ENCODE results near the gene RGS19. TPM values are rescaled to one million over a fixed set of nuclear protein-coding genes. Genes with fewer than 3 reads are reported as not detected.
A peak's percentile ranks its signal among the peaks of the same experiment; 100 is the strongest.

RGS19 gene
- total RNA-seq, 1 donor from 2014 or later = 53.4 TPM

DNA sequence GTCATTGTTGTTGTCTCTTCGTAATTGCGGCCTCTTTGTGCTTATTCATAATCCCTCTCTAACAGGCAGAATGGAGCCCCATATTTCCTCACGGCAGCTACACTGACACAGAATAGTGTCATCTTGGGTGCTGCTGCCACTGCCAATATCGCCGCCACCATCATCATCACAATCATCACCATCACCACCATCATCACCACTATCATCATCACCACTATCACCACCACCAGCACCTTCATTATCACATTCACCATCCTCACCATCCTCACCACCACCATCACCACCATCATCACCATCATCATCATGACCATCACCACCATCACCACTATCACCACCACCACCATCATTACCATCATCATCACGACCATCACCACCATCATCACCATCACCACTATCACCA lies 17.2 kb upstream of the RGS19 start:
- CTCF ChIA-PET = no interaction called here
- ATAC-seq (ENCODE audit: low read depth) (no peak), DNase-seq (no peak)
- POLR2A ChIA-PET = no interaction called here
- TF ChIP-seq, protein P1, sequence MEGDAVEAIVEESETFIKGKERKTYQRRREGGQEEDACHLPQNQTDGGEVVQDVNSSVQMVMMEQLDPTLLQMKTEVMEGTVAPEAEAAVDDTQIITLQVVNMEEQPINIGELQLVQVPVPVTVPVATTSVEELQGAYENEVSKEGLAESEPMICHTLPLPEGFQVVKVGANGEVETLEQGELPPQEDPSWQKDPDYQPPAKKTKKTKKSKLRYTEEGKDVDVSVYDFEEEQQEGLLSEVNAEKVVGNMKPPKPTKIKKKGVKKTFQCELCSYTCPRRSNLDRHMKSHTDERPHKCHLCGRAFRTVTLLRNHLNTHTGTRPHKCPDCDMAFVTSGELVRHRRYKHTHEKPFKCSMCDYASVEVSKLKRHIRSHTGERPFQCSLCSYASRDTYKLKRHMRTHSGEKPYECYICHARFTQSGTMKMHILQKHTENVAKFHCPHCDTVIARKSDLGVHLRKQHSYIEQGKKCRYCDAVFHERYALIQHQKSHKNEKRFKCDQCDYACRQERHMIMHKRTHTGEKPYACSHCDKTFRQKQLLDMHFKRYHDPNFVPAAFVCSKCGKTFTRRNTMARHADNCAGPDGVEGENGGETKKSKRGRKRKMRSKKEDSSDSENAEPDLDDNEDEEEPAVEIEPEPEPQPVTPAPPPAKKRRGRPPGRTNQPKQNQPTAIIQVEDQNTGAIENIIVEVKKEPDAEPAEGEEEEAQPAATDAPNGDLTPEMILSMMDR (IDR thresholded peaks at IDR 0.05) = no peak
- intact Hi-C loops (cut with micrococcal nuclease) = no loop called here
- Mint-ChIP-seq H3K9me3 (peaks cover 3% of the 10 kb centered on the region), H3K27me3 (no peaks in the 10 kb centered on the region), H3K4me3 (no peak overlapping the region), H3K4me1 (peaks cover 40% of the 10 kb centered on the region), H3K27ac (no peak overlapping the region), H3K36me3 (ENCODE audit: low read depth) (peaks cover 17% of the 10 kb centered on the region)

DNA sequence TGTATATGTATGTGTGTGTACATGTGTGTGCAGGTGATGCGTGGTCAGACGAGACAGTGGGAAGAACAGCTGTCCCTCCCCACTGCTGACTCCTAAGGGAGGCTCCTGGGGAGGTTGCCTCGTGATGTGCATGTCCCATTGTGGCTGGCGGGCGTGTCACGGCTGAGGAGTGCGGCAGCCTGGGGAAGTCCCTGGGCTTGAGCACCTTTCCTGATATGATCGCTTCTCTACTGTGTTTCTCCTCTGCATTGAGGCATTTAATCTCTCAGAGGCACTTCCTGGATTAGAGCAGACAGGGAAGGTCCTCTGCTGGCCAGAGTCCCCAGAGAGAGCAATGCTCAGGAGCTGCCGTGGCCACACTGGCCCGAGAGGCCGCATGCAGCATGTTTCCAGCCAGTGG lies 16.6 kb upstream of the RGS19 start:
- CTCF ChIA-PET = no interaction called here
- no peak for DNase-seq
- Mint-ChIP-seq H3K9me3 (peaks cover 3% of the 10 kb centered on the region), H3K4me3 (no peak overlapping the region), H3K27me3 (no peaks in the 10 kb centered on the region), H3K36me3 (ENCODE audit: low read depth) (peaks cover 17% of the 10 kb centered on the region), H3K4me1 (peaks cover 34% of the 10 kb centered on the region), H3K27ac (peak overlapping the region; percentile 30)
- POLR2A ChIA-PET = interaction anchor here (0.6 kb wide), 1 partner anchor 105 kb away, joined by 3 read pairs; no protein-coding TSS in a partner anchor
- no peak for ATAC-seq (ENCODE audit: low read depth)
- TF ChIP-seq, protein P1 (IDR thresholded peaks at IDR 0.05) = no peak
- intact Hi-C loops (cut with micrococcal nuclease) = no loop called here

DNA sequence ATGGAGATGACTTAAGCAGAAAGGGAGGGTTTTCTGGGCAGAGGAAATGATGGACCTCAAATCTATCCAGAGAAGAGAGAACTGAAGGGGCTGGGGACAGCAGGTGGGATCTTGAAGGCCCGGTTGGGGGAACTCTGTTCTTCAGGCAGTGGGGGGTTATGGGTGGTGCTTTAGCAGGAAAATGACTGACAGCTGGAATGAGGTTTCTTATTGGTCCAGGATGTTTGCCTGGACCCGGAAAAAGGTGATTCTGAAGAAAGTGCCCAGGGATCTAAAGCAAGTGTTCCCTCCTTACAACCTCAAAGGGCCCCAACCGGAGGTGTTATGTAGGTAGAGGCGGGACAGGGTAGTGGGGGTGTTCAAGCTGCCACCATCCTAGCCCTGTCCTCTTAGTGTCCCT lies 16.1 kb upstream of the RGS19 start:
- no peak overlapping the region for H3K4me3 Mint-ChIP-seq
- H3K27ac Mint-ChIP-seq = no peak overlapping the region
- intact Hi-C loops (cut with micrococcal nuclease) = no loop called here
- ChIA-PET CTCF (no interaction called here), POLR2A (no interaction called here)
- ATAC-seq (ENCODE audit: low read depth) (no peak), DNase-seq (no peak)
- no peaks in the 10 kb centered on the region for H3K27me3 Mint-ChIP-seq
- peaks cover 3% of the 10 kb centered on the region for H3K9me3 Mint-ChIP-seq
- H3K36me3 Mint-ChIP-seq (ENCODE audit: low read depth) = peaks cover 17% of the 10 kb centered on the region
- H3K4me1 Mint-ChIP-seq = peaks cover 30% of the 10 kb centered on the region
- TF ChIP-seq, protein P1 (IDR thresholded peaks at IDR 0.05) = no peak

DNA sequence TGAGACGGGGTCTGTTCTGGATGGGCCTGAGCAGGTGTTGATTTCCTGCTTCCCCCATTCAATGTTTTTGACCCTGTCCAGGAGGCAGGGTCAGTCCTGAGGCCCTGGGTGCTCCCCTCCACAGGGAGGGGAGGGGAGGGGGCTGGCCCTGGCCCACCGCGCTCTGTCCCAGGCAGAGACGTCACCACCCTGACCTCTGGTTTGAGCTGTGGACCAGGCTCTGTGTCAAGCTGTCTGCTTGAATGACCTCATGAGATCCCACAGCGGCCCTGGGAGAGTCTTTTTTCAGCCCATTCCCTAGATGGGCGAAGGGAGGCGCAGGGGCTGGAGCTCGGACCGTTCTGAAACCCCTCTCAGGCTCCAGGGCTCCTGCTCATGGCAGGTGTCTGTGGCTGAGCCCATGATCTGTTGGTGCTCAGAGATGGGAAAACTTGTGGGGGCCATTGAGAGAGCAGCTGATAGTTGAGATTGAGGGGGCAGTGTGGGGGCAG lies 13.7 kb upstream of the RGS19 start:
- ChIA-PET POLR2A (interaction anchor here (0.6 kb wide), 1 partner anchor 13 kb away, joined by 15 read pairs; the partner anchor contains the start of gene OPRL1), CTCF (no interaction called here)
- Mint-ChIP-seq H3K9me3 (peaks cover 3% of the 10 kb centered on the region), H3K4me3 (no peak overlapping the region), H3K27me3 (no peaks in the 10 kb centered on the region), H3K36me3 (ENCODE audit: low read depth) (peaks cover 8% of the 10 kb centered on the region), H3K27ac (no peak overlapping the region), H3K4me1 (peaks cover 18% of the 10 kb centered on the region)
- DNase-seq (no peak), ATAC-seq (ENCODE audit: low read depth) (peak; percentile 18)
- intact Hi-C loops (cut with micrococcal nuclease) = no loop called here
- TF ChIP-seq, protein P1 (IDR thresholded peaks at IDR 0.05) = no peak

DNA sequence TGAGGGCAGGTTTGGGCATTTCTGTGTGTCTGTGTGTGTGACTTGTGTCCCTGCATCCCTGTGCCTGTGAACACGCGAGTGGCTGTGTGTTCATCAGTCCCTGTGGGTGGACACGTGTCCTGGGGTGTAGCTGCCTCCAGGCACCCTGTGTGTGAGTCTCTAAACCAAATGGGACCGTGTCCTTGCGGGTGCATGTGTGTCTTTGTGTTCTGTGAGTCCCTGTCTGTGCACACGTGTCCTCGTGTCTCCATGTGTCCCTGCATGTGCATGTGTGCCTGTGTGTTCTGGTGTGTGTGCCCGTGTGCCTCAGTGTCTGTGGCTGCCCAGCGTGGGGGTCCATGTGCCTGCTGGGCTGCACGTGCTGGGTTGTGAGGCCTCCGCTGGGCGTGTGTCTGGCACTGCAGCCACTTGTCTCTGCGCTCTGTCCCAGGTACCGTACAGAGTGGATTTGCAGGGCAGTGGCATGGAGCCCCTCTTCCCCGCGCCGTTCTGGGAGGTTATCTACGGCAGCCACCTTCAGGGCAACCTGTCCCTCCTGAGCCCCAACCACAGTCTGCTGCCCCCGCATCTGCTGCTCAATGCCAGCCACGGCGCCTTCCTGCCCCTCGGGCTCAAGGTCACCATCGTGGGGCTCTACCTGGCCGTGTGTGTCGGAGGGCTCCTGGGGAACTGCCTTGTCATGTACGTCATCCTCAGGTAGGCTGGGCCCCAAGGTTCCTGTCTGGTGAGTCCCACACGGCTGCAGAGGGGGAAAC lies 13.1 kb upstream of the RGS19 start:
- CTCF ChIA-PET = no interaction called here
- H3K36me3 Mint-ChIP-seq (ENCODE audit: low read depth) = peaks cover 6% of the 10 kb centered on the region
- peaks cover 18% of the 10 kb centered on the region for H3K4me1 Mint-ChIP-seq
- H3K27ac Mint-ChIP-seq = no peak overlapping the region
- H3K4me3 Mint-ChIP-seq = no peak overlapping the region
- H3K27me3 Mint-ChIP-seq = no peaks in the 10 kb centered on the region
- TF ChIP-seq, protein P1 (IDR thresholded peaks at IDR 0.05) = no peak
- no peak for DNase-seq
- POLR2A ChIA-PET = interaction anchor here (0.8 to 1.0 kb wide), 2 partner anchors 50 to 103 kb away, joined by 3 read pairs; no protein-coding TSS in a partner anchor
- H3K9me3 Mint-ChIP-seq = peaks cover 3% of the 10 kb centered on the region
- ATAC-seq (ENCODE audit: low read depth) = no peak
- intact Hi-C loops (cut with micrococcal nuclease) = no loop called here
